ENCODE measurements around the gene AGAP9.
"Not testable (repeated sequence)": the region's sequence is repeated elsewhere in the genome, so short reads cannot be mapped to it uniquely, and the experiment has no call there.

The AGAP9 gene

DNA sequence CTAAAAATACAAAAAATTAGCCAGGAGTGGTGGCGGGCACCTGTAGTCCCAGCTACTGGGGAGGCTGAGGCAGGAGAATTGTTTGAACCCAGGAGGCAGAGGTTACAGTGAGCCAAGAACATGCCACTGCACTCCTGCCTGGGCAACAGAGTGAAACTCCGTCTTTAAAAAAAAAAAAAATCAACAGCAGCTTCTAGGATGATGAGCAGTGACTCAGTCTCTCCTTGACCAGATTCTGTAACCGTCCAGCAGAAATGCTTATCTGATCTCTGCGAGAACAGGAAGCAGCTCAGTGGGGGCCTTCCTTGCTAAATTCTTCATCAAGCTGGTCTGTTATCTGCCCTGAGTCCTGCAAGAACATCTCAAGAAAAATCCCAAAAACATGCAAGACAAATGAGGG, 37.5 kb downstream of the AGAP9 start:
- DNase-seq (ENCODE audit: low spot score), result not testable (repeated sequence)

DNA sequence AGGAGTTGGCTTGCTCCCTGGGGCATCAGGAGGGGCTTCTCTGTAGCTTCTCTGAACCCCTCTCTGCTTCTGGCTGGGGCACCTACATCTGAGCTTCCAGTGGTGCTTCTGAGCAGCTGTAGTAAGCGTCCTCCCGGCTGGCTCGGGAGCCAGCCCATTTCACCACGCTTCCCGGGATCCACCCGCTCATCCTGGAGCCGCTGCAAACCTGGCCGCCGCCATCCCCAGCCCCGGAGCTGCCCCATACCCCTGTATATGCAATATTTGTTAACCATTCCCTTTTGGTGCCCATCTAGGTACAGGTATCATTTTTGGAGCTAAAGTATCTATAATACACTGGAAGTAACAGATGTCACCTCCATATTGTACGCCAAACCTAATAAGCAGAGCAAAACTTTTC, 38.7 kb downstream of the AGAP9 start:
- DNase-seq (ENCODE audit: low spot score), result not testable (repeated sequence)

DNA sequence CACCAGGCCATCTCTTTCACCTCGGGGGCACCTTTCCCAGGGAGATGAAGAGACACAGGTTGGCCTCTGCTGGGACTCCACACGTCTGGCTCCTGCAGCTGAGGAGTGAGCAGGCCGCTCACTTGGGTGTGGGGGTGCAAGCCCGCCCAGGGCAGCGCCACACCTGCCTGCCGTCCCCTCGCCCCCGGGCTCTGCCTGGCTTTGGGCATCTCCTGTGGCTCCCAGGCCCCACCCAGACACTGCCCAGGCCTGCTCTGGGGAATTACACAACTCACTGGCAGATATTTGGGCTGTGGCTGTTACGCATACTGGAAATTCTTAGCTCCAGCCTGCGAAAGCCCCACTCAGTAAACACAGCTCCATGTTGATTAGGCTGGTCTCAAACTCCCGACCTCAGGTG, 39.5 kb downstream of the AGAP9 start, which contains the start of gene ANXA8:
ANXA8 (minus strand) TSS at position 193 of the 400 bp plus-strand sequence; CDS start at position 11, 182 bp downstream.
- not testable (repeated sequence) for DNase-seq (ENCODE audit: low spot score)

DNA sequence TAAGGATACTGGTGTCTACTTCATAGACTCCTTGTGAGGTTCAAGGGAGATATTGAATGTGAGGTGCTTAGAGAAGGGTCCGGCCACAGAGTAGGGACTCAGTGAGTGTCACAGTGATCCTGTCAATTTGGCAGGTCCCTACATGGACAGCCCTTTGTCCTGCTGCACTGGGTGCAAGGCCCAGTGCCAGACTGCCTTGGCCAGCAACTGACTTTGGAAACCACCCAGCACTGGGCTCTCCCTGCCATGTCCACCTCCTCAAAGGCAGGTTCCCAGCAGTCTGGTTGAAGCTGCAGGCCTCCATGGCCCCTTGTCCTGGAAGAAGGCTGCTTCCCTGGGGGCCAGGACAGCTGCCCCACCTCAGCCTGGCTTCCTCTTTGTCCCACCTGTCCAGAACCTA, 41.1 kb downstream of the AGAP9 start:
- not testable (repeated sequence) for DNase-seq (ENCODE audit: low spot score)

DNA sequence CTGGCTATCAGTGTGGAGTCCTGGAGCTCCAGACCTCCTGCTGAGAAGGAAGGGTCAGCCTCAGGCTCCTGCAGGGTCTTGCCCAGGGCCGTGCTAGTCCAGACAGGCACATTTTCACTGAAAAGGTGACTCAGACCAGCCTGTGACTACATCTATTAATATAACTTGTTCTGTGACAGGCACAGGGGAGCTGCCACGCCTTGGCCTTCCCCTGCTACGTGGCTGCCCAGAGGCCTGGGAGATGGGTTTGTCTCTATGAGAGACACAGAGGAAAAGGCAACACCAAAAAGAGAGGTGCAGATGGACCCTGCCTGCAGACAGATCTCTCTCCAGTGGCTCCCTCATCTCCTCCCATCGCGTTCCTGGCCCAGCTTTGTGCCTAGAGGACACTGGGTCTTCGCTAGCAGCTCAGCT, 41.7 kb downstream of the AGAP9 start:
- DNase-seq (ENCODE audit: low spot score), result not testable (repeated sequence)

DNA sequence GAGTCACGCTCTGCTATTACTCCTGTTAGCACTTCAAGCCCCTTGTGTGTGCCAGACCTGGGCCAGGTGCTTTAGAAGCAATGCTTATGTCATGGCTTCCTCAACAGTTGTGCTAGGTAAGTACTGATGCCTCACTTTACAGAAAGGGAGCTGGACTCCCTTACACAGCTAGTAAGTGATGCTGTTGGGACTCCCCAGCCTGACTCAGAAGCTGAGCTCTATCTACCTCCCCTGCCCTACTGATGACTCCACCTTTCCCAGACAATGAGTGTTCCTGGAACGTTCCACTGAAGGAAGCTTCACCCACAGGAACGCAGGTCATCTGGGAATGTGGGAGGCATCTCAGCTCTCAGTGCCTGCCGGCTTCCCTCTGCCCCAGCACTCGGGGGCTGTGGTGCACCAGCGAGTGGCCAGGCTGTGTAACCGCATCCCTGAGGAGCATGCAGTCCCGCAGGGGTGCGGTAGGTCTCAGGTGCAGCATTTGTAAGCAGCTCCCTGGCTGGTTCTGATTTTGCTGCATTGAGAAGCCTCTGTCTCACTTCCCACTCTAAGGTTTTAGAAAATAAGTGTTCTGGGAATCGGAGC, 42.2 kb downstream of the AGAP9 start:
- DNase-seq (ENCODE audit: low spot score), result not testable (repeated sequence)

DNA sequence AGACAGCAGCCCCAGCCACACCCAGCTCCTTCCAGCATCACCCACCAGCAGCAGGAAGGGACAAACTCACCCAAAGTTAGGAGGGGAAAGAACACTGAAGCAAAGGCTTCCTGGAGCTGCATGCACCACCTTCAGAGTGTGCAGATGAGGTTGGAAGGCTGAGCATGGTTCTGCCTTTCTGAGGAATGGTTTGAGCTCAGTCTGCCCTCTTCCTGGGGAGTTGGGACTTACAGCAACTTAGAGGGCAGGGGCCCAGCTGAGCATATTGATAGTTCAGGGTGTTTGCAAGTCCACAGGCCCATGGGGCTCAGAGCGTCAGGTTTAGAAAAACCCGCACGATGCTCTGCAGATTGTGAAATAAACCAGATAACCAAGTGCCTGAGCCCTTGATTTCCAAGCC, 43.3 kb downstream of the AGAP9 start:
- DNase-seq (ENCODE audit: low spot score), result not testable (repeated sequence)

DNA sequence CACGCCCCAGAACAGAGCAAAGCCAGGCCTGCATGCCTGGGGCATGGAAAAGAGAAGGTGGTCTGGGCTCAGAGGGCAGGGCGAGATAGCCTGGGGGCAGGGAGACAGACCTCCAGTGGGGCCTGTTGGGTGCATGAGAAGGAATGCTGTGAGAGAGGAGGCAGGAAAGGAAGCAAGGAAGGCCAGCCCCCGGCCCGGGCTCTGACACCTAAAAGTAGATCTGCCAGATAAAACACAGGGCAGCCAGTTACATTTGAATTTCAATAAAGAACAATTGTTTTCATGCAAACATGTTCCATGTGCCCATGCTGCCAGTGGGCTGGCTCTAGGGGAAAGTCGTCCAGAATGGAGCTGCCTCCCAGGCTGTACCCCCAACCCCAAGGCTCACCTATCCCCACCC, 45.3 kb downstream of the AGAP9 start:
- not testable (repeated sequence) for DNase-seq (ENCODE audit: low spot score)

DNA sequence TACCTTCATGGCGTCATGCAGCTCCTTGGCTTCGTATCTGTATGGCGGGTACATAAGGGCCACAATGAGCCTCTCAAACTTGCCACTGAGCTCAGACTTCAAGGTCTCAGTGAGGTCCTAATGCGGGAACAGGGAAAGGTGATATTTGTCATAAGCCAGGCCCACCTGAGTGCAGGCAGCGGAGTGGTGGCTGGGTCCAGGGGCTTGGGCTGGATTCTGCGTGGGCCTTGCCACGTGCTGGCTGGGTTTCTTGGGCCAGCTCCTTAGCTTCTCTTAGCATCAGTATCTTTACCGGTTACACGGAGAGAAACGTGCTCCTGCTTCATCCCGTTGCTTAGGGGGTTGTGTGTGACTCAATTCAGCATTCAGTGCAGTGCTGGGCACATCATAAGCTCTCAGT, 46.4 kb downstream of the AGAP9 start:
- DNase-seq (ENCODE audit: low spot score), result not testable (repeated sequence)

DNA sequence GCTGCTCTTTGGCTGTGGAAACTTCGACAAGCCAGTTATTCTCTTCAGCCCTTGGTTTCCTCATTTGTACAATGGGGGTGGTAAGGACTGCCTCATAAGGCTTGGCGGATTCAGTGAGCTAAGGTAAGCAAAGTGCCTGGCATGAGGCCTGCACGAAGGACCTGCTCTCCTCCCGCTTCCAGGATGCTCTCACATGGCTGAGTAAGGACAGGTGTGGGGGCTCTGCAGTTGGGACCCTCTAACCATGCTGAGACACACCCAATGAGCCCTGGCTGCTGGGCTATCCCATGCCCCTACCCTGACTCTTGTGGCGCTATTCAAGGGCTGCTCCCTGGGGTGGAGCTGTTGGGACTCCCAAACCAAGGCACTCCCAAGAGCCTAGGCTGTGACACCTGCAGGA, 48.3 kb downstream of the AGAP9 start:
- DNase-seq (ENCODE audit: low spot score), result not testable (repeated sequence)

DNA sequence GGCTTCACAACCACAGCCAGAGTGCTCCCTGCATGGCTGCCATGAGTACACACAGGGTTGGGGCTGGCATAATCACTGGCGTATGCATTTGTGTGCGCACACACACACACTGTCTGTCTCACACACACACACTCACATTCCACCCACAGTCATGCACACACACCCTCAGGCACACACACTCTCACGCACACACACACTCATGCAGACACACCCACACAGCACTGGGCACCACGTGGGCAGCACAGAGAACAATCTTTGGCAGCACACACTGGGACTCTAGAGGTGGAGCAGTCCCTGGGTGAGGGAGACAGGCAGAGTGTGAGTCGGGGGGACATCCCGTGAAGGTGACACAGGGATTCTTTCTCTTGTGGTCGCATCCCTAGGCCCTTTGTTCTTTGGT, 49.9 kb downstream of the AGAP9 start:
- DNase-seq (ENCODE audit: low spot score), result not testable (repeated sequence)

DNA sequence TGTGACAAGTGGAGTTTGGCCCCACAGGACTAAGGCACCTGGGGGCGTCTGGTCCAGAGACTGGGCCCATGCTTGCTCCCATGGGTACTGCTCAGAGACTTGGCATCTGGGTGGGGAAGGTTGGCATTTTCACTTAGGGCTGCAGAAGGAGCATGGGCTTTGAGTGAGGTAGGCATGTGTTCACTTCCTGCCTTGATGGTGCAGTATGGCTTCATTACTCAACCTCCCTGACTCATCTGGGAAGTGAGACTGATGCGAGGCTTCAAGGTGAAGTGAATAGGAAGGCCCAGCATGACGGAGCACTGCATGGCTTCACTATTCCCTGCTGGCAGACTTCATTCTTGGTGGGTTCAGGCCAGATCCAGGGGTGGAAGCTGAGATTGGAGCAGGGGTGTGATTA, 50.8 kb downstream of the AGAP9 start:
- DNase-seq (ENCODE audit: low spot score), result not testable (repeated sequence)

DNA sequence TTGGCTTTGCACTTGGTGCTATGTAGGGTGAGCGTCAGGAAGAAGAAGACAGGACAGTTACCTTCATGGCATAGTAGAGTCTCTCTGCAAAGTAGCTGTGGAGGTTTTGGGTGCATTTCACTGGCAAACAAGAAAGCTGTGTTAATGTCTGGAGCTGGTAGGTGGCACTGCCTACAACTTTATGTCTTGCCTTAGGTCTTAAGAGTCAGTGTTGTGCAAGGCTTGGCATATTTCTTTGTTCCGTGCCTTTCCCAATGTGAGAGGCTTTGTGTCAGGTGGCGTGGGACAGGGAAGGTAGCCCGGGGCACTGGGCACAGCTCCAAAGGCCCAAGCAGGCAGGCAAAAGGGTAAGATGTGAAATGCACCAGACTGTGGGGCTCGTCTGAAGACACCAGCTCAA, 51.4 kb downstream of the AGAP9 start:
- DNase-seq (ENCODE audit: low spot score), result not testable (repeated sequence)

DNA sequence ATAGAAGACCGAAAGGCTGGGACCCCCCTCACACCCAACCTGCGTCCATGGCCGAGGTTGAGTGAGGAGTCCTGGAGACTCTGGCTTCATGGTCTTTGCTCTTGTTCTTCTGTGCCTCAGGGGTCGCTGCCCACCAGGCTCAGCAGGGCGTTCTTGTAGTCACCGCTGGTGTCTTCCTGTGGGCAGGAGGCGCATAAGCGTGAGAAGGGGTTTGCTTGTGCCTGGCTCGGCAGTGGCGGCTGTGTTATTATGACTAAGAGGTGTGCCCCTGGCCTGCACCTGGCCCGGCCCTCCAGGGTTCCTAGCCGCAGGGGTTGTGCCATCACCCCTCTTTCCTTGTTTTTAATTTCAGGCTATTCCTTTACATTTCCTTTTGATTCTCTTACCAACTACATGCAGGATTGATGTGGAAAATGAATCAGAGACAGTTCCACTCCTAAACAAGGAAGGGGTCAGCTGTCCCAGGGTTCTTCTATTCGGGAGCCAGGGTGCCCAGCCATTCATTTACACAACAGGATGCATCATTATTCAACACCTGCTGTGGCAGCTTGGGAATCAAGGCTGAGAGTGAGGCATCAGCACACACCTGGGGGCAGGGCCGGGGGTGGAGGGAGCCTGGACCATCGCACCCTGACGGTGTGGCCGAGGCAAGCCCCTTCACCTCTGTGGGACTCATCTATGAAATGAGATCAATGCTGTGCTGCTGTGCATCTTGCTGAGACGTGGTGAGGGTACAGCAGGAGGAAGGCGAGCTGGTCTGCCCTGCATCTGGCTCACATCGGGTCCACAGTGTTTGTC, 54.5 kb downstream of the AGAP9 start:
- DNase-seq (ENCODE audit: low spot score), result not testable (repeated sequence)

DNA sequence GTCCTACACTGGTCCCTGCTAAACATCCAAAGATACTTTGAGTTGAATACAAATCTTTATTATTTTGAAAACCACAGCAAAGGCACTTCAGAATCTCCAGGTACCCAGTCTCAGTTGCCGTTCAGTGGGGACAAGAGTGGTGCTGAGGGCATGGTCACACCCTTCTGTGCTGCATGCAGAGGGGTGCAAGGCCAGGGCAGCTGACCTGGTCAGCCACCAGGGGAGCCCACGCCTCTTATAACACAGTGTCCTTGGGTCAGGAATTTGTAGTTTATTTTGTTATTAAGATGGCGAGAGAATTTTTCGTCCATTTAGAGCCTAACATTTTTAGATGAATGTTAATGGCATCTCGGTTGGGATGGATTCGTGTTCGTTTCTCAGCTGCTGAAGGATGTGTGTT, 55.5 kb downstream of the AGAP9 start:
- DNase-seq (ENCODE audit: low spot score), result not testable (repeated sequence)

DNA sequence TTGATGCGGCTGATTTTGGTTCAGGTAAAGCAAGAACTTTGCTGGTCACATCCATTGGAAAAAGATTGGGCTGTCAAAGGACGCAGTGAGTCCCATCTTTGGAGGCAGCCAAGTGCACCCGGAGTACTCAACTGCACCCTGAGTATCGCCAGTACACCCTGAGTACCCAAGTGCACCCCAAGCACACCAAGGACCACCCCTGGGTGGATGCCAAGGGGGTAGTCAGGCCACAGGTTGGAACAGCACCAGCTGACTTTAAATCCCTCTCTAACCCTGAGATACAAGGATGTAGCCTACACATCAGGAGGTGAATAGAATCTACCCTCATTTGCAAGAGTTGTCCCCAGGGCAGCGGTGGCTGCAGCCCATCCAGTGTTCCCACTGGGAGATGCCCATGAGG, 56.0 kb downstream of the AGAP9 start:
- DNase-seq (ENCODE audit: low spot score), result not testable (repeated sequence)

DNA sequence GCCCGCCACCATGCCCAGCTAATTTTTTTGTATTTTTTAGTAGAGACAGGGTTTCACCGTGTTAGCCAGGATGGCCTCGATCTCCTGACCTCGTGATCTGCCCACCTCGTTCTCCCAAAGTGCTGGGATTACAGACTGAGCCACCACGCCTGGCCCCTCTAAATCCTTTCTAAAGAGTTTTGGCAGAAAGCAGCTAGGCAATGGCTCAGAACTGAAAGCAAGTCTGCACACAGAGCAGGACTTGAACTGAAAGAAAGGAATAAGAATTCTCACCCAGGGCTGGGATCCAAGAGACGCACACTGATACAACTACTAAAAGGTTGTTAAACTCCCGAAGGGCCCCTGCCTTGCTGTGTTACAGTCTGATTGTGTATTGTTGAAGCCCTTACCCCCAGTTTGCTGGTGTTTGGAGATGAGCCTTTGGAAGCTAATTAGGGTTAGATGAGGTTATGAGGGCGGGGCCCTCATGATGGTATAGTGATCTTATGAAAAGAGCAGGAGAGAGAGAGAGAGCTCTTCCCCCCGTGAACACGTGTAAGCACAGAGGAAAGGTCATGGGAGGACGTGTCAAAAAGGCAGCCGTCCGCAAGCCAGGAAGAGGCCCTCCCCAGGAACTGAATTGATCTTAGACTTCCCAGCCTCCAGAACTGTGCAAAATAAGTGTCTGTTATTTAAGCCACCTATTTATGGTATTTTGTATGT, 58.1 kb downstream of the AGAP9 start:
- not testable (repeated sequence) for DNase-seq (ENCODE audit: low spot score)

DNA sequence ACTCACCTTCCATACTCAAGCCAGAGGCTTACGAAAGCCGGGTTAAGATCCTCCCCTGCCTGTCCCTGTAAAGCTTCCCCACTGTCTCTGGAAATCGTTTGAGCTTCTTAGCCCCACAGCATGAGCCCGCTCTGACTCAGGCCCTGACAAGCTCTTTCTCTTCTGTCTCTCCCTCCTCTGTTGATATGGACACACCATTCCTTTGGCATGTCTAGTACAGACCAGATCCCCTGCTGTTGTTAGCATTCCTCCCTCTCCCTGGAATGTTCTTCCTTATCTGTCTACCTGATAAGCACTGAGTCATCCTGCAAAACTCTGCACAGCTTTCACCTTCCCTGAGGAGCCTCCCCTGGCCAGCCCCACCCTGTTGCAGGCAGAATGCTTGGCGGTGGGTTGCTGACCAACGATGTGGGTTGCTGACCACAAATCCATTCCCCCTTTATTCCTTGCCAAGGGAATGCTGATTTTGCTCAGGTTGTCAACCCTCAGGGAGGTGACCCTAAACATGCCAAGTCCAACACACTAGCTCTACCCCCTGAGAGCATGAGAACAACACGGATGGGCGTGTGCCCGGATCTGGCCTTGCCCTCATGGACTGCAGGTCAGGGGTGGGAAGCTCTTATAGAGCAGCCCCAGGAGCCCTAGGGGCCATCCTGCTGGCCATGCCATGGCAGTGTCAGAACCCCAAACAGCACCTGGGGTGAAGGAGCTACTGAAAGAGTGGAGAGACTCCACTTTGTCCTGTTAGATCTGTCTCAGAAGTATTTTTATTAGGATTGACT, 60.7 kb downstream of the AGAP9 start:
- DNase-seq (ENCODE audit: low spot score), result not testable (repeated sequence)

DNA sequence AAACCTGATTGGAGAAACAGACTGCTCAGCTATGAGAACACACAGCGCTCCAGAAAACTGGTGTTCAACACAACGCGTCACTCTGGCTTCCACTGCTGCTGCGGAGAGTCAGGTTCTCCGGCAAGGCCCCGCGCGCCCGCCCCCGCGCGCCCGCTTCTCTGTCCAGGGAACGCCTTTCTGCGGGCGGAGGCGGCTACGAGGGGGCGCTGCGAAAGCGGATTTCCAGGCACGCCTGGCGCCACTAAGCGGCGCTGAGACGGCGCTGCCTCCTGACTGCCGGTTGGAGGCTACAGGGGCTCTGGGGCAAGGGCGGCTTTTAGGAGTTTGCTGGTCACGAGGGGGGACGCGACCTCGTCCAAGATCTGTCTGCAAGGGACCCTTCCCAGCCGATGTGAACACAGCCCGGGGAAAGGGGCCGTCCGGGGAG, 62.2 kb downstream of the AGAP9 start:
- DNase-seq (ENCODE audit: low spot score), result not testable (repeated sequence)

DNA sequence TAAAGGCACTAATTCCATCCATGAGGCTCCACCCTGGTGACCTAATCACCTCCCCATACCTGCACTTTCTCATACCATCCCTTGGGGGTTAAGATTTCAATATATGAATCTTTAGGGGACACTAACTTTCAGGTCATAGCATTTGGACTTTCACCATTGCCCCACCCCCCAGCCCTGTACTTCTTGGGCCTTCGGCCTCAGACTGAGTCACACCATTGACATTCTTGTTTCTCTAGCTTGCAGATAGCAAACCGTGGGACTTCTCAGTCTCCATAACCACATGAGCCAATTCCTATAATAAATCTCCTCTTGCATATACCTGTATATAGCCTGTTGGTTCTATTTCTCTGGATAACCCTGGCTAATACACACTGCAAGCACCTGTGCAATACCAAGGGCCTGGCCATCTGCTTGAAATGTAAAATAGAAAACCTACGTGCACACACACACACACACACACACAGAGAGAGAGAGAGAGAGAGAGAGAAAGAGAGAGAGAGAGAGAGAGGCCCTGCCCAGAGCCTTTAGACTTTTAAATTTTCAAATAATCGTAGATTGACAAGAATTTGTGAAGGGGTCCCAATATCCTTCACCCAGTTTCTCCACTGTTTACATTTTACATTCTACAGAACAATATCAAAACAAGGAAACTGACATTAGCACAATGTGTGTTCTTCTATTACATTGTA, 64.8 kb downstream of the AGAP9 start:
- no peak for DNase-seq (ENCODE audit: low spot score)

DNA sequence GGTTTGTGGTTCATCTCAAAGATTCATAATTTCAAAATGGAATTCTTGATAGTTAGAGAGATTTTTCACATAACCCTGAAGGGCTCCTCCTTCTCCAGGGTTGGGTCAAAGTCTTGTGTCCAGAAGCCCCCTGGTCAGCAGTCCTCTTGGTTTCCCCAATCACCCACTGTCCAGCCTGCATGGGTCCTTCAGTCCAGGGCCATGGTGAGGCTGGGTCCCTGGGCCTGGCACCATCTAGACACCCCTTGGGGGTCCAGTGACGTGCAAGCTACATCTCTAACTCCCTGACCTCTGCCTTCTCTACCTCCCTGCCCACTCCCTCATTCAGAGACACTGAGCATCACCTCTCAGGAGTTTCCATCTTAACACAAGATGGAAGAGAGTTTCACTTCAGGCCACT, 65.6 kb downstream of the AGAP9 start:
- DNase-seq (ENCODE audit: low spot score), result no peak

DNA sequence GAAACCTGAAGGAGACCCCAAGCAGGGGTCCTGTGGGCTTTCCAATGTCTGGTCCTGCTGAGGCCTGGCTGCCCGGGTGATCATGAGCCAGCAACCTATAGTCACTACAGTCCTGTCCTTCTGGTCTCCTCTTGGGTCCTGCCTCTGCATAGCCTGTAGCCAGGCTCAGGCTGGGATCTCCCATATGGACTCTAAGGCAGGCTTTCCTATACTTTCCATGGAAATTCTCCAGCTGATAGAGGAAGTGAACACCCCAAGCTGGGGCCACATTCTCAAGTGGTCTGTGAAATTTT, 66.0 kb downstream of the AGAP9 start:
- no peak for DNase-seq (ENCODE audit: low spot score)
